Measurements from ENCODE around the gene ZNF33B.
"Not testable (repeated sequence)": the region's sequence is repeated elsewhere in the genome, so short reads cannot be mapped to it uniquely, and the experiment has no call there.

ZNF33B gene

DNA sequence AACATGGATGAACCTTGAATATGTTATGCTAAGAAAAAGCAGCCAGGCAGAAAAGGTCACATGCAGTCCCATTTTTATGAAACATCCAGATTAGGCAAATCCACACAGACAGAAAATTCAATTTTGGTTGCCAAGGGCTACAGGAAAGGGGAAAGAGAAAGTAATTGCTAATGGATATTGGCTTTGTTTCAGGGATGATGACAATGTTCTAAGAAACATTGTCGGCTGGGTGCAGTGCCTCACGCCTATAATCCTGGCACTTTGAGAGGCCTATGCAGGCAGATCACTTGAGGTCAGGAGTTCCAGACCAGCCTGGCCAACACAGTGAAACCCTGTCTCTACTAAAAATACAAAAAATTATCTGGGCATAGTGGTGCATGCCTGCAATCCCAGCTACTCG is 23.0 kb downstream of the ZNF33B start:
- no peak for DNase-seq (ENCODE audit: low read depth)

DNA sequence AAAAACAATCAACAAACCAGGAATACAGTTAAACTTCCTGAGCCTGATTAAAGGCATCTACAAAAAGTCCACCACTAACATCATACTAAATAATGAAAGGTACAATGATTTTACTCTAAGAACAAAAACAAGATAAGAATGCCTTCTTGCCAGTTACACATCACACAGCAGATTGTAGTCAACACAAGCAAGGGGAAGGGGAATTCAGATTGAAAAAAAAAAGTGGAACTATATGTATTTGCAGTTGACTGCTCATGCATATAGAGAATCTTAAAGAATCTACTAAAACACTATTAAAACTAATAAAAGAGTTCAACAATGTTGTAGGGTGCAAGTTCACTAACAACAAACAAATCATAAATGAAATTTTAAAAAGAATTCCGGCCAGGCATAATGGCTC is 28.5 kb downstream of the ZNF33B start:
- no peak for DNase-seq (ENCODE audit: low read depth)

DNA sequence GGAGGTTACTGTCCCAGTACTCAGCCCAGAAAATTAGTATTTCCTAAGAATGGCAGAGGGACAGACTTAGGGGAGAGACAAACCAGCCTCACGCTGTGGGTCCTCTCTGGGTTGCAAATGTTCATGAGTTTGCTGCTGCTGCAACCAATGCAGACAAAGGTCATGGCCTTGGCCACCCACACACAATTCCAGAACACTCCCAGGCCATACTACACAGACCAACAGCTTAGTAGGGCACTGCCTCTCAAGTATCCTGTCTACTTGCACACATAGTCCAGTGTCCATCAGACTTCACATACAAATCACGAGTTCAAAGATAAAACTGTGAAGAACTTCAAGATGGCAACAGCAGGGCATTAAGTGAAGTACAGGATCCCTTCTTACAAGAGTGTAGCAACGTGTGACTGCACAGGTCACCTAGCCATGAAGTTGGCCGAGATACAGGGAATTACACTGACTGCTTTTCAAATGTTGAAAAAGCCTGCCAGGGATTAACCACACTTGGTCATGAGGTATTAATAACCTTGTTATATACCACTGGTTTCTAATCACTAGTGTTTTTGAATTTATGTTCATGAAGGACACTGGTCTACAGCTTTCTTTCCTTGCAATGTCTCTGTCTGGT is 40.0 kb downstream of the ZNF33B start:
- no peak for DNase-seq (ENCODE audit: low read depth)

DNA sequence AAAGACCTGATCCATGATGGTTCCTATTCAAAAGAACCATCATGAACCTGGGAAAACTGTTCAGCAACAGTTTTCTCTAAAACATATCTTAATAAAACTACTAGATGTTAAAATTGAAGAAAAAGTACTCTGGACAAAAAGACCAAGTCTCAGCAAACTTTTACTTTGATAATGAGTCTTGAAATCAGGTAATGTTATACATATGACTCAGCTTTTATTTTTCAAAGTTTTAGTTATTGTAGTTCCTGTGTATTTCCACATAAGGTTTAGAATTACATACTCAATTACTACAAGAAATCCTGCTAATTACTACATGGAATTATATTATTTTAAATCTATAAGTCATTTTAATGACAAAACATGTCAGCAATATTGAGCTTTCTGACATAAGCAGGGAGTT is 42.2 kb downstream of the ZNF33B start:
- DNase-seq (ENCODE audit: low read depth): no peak

DNA sequence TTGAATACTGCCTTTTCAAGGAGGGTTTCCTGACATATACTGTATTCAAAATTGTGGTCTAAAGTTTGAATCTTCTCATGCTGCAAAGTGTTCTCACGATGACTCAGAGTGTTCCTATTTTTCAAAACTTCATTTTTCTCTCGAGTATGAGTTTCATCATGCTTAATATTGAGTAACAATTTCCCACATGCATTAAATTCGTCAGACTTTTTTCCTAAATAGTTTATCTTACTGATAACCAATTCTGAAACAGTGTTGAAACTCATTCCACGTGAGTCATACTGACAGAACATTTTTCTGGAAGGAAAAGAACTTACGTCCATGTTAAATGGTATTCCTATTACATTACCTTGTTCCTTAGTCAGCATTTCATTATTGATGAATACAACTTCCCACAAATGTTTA is 44.1 kb downstream of the ZNF33B start:
- DNase-seq (ENCODE audit: low read depth): no peak

DNA sequence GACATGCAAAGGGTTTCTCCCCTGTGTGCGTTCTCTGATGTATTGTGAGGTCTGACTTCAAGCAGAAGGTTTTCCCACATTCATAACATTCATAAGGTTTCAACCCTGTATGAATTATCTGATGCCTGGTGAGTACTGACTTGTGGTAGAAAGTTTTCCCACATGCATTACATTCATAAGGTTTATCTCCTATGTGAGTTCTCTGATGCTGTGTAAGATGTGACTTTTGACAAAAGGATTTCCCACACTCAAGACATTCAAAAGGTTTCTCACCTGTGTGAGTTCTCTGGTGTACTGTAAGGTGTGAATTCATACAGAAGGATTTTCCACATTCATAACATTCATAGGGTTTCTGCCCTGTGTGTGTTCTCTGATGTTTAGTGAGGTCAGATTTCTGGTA is 45.1 kb downstream of the ZNF33B start:
- DNase-seq (ENCODE audit: low read depth): no peak

DNA sequence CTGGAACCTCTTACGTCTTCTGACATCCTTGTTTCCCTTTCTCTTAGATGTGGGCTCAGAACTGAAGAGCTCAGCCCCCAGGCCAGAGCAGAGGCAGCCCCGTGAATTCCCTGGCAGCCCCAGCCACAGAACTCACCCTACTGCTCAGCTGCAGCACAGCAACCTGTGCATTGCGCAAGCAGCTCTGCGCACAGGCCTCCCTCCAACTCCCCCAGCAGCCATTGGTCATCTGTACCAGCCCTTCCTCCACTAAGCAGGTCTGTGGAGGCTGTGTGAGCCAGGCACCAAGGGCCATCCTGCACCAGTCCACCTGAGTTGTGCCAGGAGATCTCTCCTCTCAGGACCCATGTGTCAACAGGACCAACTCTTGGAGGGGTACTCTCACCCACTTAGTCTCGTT is 54.5 kb downstream of the ZNF33B start:
- DNase-seq (ENCODE audit: low read depth): no peak

DNA sequence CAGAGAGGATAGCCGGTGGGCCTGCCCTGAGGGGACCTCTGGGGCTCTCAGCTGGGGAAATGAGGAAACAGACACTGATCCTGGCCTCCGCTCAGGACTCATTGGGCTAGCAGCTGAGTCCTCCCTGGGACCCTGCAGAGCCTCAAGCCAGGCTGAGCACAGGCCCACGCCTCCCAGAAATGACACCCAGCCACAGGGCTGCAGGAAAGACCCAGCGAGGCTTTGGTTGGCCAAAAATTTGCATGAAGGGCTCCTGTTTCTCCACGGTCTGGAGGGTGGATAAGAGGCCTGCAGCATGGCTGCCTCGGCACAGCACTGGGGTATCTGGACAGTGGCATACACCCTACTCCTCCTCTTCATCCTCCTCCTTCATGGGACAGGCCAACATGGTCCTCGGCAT is 60.4 kb downstream of the ZNF33B start:
- no peak for DNase-seq (ENCODE audit: low read depth)

DNA sequence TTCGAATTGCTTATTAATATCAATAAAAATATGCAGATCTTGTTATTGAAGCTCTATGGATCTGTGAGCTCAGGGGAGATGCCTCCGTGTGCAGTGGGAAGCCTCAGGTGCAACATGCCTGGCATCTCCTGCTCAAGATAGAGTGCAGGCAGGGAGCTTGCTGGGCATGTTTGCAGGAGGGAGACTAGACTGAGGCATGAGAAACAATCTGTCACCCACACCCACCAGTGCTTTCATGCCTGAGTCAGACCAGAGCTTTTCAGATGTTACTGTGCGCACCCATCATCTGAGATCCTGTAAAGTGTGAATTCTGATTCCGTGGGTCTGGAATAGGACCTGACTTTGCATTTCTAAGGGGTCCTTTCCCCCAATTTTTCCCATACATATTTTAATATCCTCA is 62.0 kb downstream of the ZNF33B start:
- DNase-seq (ENCODE audit: low read depth): no peak

DNA sequence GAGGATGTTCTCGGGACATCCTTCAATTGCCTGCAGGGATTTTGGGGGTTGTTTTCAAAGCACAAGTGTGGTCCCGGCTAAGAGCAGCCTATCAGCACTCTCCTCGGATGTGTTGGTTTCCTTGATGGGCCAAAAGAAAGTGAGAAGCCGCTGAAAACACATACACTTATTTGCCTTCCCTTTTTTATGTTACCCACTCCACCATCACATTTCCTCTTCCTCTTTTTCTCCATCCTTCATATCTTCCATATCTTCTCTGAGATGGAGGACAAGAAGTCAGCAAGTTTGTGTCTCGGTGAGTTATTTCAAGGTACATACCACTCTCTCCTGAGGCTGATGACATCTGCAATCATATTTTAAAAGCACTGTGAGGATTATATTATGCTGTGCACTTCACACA is 64.0 kb downstream of the ZNF33B start:
- no peak for DNase-seq (ENCODE audit: low read depth)

DNA sequence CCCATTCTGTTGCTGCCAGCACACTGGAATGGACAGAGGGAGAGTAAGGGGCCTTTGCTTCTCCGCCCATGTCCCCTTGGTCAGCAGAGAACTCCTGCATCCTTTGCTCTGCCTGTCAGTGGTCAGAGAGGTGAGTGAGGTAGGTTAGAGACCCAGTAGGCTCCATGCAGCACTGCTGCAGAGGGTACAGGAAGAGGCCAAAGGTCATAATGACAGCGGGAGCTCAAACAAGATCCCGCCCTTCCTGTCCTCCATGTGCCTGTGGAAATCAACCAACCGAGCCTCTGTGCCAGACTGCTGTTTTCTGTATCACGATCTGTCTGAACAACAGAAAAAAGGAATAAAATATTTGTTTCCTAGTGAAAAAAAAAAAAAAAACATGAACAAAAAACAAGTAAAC is 81.4 kb downstream of the ZNF33B start:
- DNase-seq (ENCODE audit: low read depth): no peak

DNA sequence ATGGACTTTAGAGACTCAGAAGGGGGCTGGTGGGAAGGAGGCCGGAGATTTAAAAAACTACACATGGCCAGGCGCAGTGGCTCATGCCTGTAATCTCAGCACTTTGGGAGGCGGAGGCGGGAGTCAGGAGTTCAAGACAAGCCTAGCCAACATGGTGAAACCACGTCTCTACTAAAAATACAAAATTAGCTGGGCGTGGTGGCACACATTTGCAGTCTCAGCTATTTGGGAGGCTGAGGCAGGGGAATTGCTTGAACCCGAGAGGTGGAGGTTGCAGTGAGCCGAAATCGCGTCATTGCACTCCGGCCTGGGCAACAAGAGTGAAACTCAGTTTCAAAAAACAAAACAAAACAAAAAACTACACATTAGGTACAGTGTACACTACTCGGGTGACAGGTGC is 84.8 kb downstream of the ZNF33B start:
- DNase-seq (ENCODE audit: low read depth): not testable (repeated sequence)

DNA sequence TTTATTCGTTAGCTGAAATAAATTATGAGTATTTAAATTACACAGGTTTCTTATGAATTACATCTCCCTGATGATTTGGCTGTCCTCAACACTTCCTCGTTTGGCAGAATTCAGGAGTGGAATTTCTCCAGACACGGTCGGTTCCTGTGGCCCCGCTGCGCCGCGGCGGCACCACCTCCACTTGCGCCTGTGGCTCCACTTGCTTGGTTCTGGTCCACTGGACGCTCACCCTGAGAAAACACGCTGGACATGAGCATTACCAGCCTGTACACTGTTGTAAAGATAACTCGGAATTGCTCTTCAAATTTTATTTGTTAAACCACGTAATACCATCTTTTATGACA is 85.3 kb downstream of the ZNF33B start:
- no peak for DNase-seq (ENCODE audit: low read depth)

DNA sequence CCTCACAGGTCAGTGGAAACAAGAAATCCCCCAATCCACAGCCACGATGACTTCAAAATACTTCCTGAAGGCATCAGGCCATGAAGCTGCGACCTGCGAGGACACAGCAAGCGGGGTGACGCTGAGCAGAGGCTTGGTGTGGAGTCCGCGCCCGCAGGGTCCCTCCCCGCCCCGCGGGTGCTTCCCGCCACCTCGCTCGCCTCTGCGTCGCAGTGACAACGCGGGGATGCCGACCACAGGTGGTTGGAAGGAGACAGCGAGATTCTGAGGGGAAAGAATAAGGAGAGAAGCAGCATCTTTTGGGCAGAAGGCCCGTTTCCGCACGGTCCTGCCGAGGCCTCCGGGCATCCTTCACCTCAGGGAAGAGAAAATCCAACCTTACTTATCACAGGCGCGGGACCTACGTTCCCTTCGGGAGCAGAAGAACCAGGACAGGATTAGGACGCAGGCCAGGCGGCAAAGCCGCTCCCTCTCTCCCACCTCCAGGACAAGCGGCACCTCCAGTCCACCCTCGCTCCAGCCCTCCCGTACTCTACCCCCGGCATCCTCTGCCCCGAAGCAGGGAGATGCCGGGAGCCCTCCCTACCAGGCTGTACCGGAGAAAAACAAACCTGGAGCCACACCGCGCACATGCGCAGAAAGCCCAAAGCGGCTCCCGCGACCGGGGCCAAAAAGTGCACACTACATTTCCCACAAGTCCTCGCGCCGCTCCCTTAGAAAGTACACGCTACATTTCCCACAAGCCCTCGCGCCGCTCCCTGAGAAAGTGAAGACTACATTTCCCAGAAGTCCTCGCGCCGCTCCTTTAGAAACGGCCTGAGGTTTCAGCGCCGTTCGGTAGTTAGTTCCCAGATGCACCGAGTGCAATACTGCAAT is 85.9 kb downstream of the ZNF33B start:
- DNase-seq (ENCODE audit: low read depth): peak; percentile 89

DNA sequence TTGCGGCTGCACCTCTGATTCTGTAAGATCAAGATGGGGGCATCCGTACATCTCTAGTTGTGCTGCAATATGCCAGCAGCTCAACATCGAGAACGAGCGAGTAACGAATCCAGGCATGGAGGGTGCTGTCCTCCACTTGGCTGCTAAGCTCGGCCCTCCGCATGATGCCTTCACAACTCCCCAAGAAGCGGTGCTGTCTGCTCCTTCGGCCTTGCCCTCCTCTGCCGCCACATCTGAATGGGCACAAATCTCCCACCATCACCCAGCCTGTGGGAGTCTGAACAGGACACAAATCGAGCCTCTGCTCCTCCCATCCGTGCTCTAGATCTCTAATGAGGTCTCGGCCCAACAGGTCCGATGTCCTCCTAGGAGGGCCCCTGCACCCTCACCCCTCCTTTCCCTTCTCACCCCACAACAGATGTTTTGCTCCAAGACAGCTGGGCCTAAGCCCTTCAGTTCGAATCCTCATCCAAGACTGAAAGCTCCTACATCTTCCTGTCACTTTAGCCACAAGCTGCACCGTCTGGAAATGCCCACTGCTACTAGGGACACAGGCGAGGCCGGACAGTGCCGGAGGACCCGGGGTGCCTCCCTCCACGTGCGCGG is 86.7 kb downstream of the ZNF33B start:
- DNase-seq (ENCODE audit: low read depth): no peak

DNA sequence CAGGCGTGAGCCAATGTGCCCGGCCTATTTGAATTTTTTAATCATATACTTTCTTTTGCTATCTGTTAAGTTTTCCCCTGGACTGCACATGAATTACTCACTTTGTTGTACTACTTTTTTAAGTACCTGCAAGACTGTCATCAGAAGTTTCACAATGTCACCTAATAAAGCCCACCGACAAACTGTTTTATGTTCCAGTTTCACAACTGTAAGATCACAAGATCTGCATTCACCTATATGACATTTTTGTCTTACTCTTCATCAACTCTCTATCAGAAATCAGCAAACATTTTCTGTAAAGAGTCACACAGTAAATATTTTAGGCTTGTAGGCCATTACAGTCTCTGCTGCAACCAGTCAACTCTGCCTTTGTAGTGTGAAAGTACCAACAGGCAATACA is 88.5 kb downstream of the ZNF33B start:
- DNase-seq (ENCODE audit: low read depth): no peak

DNA sequence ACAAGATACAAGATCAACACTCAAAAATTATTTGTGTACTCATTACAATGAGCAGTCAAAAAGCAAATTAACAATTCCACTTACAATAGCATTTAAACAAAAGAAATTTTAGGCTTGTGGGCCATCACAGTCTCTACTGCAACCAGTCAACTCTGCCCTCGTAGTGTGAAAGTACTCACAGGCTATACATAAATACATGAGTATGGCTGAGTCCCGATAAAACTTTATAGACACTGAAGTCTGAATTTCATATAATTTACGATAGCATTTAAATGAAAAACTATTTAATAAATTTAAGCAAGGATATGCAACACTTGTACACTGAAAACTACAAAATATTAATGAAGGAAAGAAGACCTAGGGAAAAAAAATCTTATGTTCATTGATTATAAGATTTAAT is 90.1 kb downstream of the ZNF33B start:
- no peak for DNase-seq (ENCODE audit: low read depth)

DNA sequence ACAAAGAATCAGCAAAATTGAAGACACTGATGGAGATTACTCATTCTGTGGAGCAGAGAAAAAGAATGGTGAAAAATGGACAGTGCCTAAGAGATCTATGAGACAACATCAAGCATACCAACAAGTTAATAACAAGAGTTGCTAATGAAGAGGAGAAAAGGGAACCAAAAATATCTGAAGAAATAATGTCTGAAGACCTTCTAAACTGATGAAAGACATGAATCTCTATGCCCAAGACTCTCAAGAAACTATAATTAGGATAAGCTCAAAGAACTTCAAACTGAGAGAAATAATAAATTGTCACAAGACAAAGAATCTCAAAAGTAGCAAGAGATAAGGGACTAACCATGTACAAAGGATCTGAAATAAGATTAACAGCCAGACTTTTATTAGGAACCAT is 93.4 kb downstream of the ZNF33B start:
- DNase-seq (ENCODE audit: low read depth): no peak

DNA sequence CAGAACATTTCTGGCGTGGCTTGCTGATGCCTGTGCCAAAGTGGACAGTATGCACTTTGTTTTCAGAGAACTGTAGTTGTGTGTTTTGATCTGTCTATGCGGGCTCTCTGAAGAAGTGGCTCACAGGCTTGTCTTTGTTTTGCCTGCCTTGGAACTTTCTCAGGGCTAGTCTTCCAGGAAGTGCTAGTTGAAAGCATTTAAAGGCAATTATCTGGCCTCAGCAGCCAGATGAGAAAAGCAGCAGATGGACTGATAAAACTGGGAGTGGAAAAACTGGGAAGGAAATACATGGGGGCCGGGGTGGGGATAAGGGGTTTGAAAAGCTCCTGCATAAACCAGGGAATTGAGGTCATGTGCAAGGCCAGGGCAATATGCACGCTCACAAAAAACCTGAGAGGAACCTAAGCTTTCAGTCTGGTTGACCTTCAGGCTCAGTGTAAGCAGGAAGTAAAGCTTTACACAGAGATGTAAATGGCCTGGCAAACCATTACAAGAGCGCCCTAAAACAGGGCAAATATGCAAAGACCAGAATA is 94.5 kb downstream of the ZNF33B start:
- no peak for DNase-seq (ENCODE audit: low read depth)
